ENCODE measurements around the gene TRIM2.

DNA sequence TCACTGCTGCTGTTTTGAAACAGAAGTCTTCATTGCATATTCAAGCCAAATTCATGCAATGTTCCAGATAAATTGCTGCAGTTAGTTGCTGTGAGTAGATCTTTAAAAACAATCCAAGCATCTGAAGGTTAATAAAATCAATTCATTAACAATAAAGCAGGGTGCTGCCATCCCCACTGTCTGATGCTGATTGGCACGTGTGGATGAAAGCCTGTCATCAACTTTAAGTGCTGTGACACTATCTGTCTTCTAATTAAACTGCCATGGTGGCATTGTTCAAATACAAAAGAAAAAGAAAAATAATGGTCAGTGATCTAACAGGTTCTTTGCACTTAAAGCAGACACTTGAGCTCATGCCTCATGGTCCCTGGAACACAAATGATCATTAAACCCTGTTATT lies 77.2 kb downstream of the TRIM2 start:
- TF ChIP-seq, protein P1, sequence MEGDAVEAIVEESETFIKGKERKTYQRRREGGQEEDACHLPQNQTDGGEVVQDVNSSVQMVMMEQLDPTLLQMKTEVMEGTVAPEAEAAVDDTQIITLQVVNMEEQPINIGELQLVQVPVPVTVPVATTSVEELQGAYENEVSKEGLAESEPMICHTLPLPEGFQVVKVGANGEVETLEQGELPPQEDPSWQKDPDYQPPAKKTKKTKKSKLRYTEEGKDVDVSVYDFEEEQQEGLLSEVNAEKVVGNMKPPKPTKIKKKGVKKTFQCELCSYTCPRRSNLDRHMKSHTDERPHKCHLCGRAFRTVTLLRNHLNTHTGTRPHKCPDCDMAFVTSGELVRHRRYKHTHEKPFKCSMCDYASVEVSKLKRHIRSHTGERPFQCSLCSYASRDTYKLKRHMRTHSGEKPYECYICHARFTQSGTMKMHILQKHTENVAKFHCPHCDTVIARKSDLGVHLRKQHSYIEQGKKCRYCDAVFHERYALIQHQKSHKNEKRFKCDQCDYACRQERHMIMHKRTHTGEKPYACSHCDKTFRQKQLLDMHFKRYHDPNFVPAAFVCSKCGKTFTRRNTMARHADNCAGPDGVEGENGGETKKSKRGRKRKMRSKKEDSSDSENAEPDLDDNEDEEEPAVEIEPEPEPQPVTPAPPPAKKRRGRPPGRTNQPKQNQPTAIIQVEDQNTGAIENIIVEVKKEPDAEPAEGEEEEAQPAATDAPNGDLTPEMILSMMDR (IDR thresholded peaks at IDR 0.05): no peak
- TF ChIP-seq POLR2A (IDR thresholded peaks at IDR 0.05) (no peak), EP300 (IDR thresholded peaks at IDR 0.05) (no peak)
